CD4-positive, alpha-beta T cell (primary cell): Measurements from ENCODE around the gene TENT5C. TPM values are rescaled to one million over a fixed set of nuclear protein-coding genes. Genes with fewer than 3 reads are reported as not detected.

Experiments
- ATAC-seq: fragments of 200-7000 bp; cut with Tn5 transposase; one replicate; pipeline ENCODE4 v1.10.0; 2022; ENCODE audit warnings: mild to moderate bottlenecking; ENCODE audit not compliant: poor library complexity
- CTCF ChIA-PET: fragments of 350-600 bp; sonication (Branson Sonifier 250); formaldehyde crosslinking; loops from one replicate; lab custom pipeline; 2021; ENCODE audit warnings: antibody characterized with exemption, inconsistent platforms; lab: Charles Lee
- POLR2A ChIA-PET: fragments of 350-600 bp; sonication (Branson Sonifier 250); formaldehyde crosslinking; loops from one replicate; lab custom pipeline; 2021; ENCODE audit warnings: antibody characterized with exemption, inconsistent platforms; lab: Charles Lee
- DNase-seq, 14 experiments: peaks; one replicate each; pipeline ENCODE4 v3.0.0-alpha.2; 2013 to 2020; ENCODE audit warnings: mixed read lengths in 2 of 14
- H3K27ac ChIP-seq, 2 donors: one replicate each; pipeline versions ENCODE4 v1.5.1 to v1.7.0; 2013; ENCODE audit warnings: low read length in 2 of 2, low read depth in 1 of 2, mild to moderate bottlenecking in 1 of 2
- H3K27me3 ChIP-seq, 2 experiments: 1 replicate in 1 of 2; 2 replicates in 1 of 2; pipeline versions ENCODE4 v1.6.1 to v1.7.0; 2013; ENCODE audit warnings: low read length in 2 of 2, control low read depth in 1 of 2, mild to moderate bottlenecking in 1 of 2, moderate library complexity in 1 of 2; ENCODE audit not compliant: insufficient read depth in 2 of 2, control insufficient read depth in 1 of 2
- H3K36me3 ChIP-seq: one replicate; pipeline ENCODE4 v1.6.1; 2013; ENCODE audit warnings: low read length, control low read depth; ENCODE audit not compliant: insufficient read depth
- H3K4me1 ChIP-seq: one replicate; pipeline ENCODE4 v1.6.1; 2013; ENCODE audit warnings: low read length, control low read depth; ENCODE audit not compliant: insufficient read depth
- H3K4me3 ChIP-seq: one replicate; pipeline ENCODE4 v1.5.1; 2013; ENCODE audit warnings: mild to moderate bottlenecking, low read length, moderate library complexity
- H3K9me3 ChIP-seq, 2 experiments: 1 replicate in 1 of 2; 2 replicates in 1 of 2; pipeline versions ENCODE4 v1.6.1 to v1.7.0; 2013; ENCODE audit warnings: low read length in 2 of 2, mild to moderate bottlenecking in 2 of 2, control low read depth in 1 of 2, moderate library complexity in 1 of 2; ENCODE audit not compliant: control insufficient read depth in 1 of 2, insufficient read depth in 1 of 2
- H3K27ac Mint-ChIP-seq: one replicate; pipeline ENCODE4 v1.8.0; 2020; ENCODE audit warnings: mixed read lengths
- H3K27me3 Mint-ChIP-seq: one replicate; pipeline ENCODE4 v1.8.0; 2021; ENCODE audit warnings: mixed read lengths
- H3K36me3 Mint-ChIP-seq: one replicate; pipeline ENCODE4 v1.8.0; 2021; ENCODE audit warnings: low read depth, mixed read lengths
- H3K4me1 Mint-ChIP-seq: one replicate; pipeline ENCODE4 v1.8.0; 2021; ENCODE audit warnings: low read depth, mixed read lengths
- H3K4me3 Mint-ChIP-seq: one replicate; pipeline ENCODE4 v1.8.0; 2020; ENCODE audit warnings: mild to moderate bottlenecking, mixed read lengths
- H3K9me3 Mint-ChIP-seq: one replicate; pipeline ENCODE4 v1.8.0; 2020; ENCODE audit warnings: mixed read lengths
- CTCF ChIP-seq: fragments of 200-600 bp; IDR thresholded peaks from one replicate; pipeline ENCODE4 v1.8.0; 2022; ENCODE audit warnings: antibody characterized with exemption, mild to moderate bottlenecking
- intact Hi-C, 2 experiments: fragments of 100-400 bp; cut with DNase I in 1 of 2; cut with micrococcal nuclease in 1 of 2; formaldehyde crosslinking; loops; one replicate each; pipeline versions ENCODE4 v1.15.1 to v1.9.0; 2023 to 2025; cut with DNase I, micrococcal nuclease
- total RNA-seq, 174 experiments: library from RNA in 2 of 174; stranded (reverse) in 2 of 174; gene quantifications; one replicate each; pipeline ENCODE4 v1.2.3 and lab custom pipeline; 2021 to 2026

The TENT5C gene
- total RNA-seq, 2 experiments from 2014 or later: 122 to 123 TPM

GRCh38 chr1:117622726-117623125, 16.9 kb downstream of the TENT5C start:
- CTCF ChIA-PET: no interaction called here
- peaks cover 14% of the 10 kb centered on the region for H3K4me1 ChIP-seq
- ATAC-seq: no peak
- H3K27me3 ChIP-seq: no peaks in the 10 kb centered on the region
- TF ChIP-seq CTCF: no peak
- peaks cover 24% of the 10 kb centered on the region for H3K4me1 Mint-ChIP-seq
- peaks cover 30% of the 10 kb centered on the region for H3K36me3 ChIP-seq
- H3K36me3 Mint-ChIP-seq: peaks cover 55% of the 10 kb centered on the region
- H3K27ac Mint-ChIP-seq: no peak overlapping the region
- no peak overlapping the region for H3K27ac ChIP-seq
- POLR2A ChIA-PET: no interaction called here
- H3K4me3 Mint-ChIP-seq: no peak overlapping the region
- no peaks in the 10 kb centered on the region for H3K9me3 ChIP-seq
- no peaks in the 10 kb centered on the region for H3K9me3 Mint-ChIP-seq
- intact Hi-C loops: no loop called here
- DNase-seq: no peak
- H3K4me3 ChIP-seq: no peak overlapping the region
- H3K27me3 Mint-ChIP-seq: no peaks in the 10 kb centered on the region

GRCh38 chr1:117623141-117623540, 17.3 kb downstream of the TENT5C start:
- H3K4me1 Mint-ChIP-seq: peaks cover 20% of the 10 kb centered on the region
- Histone ChIP-seq H3K9me3 (no peaks in the 10 kb centered on the region), H3K4me1 (peaks cover 14% of the 10 kb centered on the region), H3K27ac (no peak overlapping the region), H3K36me3 (peaks cover 30% of the 10 kb centered on the region), H3K4me3 (no peak overlapping the region), H3K27me3 (no peaks in the 10 kb centered on the region)
- no peaks in the 10 kb centered on the region for H3K27me3 Mint-ChIP-seq
- POLR2A ChIA-PET: no interaction called here
- no peaks in the 10 kb centered on the region for H3K9me3 Mint-ChIP-seq
- intact Hi-C loops: no loop called here
- no peak overlapping the region for H3K4me3 Mint-ChIP-seq
- TF ChIP-seq CTCF: no peak
- ATAC-seq (no peak), DNase-seq (no peak)
- H3K27ac Mint-ChIP-seq: peak overlapping the region; percentile 34
- peaks cover 55% of the 10 kb centered on the region for H3K36me3 Mint-ChIP-seq
- CTCF ChIA-PET: no interaction called here

- no peak overlapping the region for H3K4me3 ChIP-seq
- Mint-ChIP-seq H3K4me3 (no peak overlapping the region), H3K36me3 (peaks cover 55% of the 10 kb centered on the region), H3K4me1 (peaks cover 15% of the 10 kb centered on the region), H3K27me3 (no peaks in the 10 kb centered on the region), H3K27ac (peak overlapping the region; percentile 34), H3K9me3 (no peaks in the 10 kb centered on the region)
- DNase-seq: no peak
- ChIA-PET POLR2A (no interaction called here), CTCF (interaction anchor here (1.2 kb wide), 1 partner anchor 89 kb away, joined by 4 read pairs; no protein-coding TSS in a partner anchor)
- ATAC-seq: peak; percentile 10
- H3K36me3 ChIP-seq: peaks cover 30% of the 10 kb centered on the region
- H3K9me3 ChIP-seq: no peaks in the 10 kb centered on the region
- no peaks in the 10 kb centered on the region for H3K27me3 ChIP-seq
- peaks cover 14% of the 10 kb centered on the region for H3K4me1 ChIP-seq
- TF ChIP-seq CTCF: no peak
- intact Hi-C loops: no loop called here
- no peak overlapping the region for H3K27ac ChIP-seq
Observed at GRCh38 chr1:117623698-117624097, 17.9 kb downstream of the TENT5C start.
